Urinary bladder (tissue), 2 donors: ENCODE data around the gene CCNQ. TPM values are rescaled to one million over a fixed set of nuclear protein-coding genes. Genes with fewer than 3 reads are reported as not detected.

ENCODE experiments used
- polyA plus RNA-seq: library from polyadenylated mRNA; stranded (reverse); fragments of 200-250 nt; gene quantifications from one replicate; pipeline ENCODE4 v1.2.3, GENCODE V29; 2013
- total RNA-seq: library from RNA; depleted of rRNA; stranded (reverse); fragments of >200 nt; gene quantifications from one replicate; pipeline ENCODE4 v1.2.3, GENCODE V29; 2014
- donor health status: healthy.

The CCNQ gene
- total and polyA plus RNA-seq, 2 donors = 11.8 to 33.1 TPM

Other genes starting within 250 kb of the CCNQ start
- not detected for gene PNMA6E, start 197.8 kb downstream of the CCNQ start, total RNA-seq
- gene PNMA6E, start 197.8 kb downstream of the CCNQ start, polyA plus RNA-seq = not detected
- 0.69 TPM for gene ZFP92, start 187.7 kb downstream of the CCNQ start, total RNA-seq
- gene ZFP92, start 187.7 kb downstream of the CCNQ start, polyA plus RNA-seq = 0.41 TPM
- gene TREX2, start 153.1 kb downstream of the CCNQ start, total RNA-seq = 0.21 TPM
- 0.49 TPM for gene TREX2, start 153.1 kb downstream of the CCNQ start, polyA plus RNA-seq
- gene HAUS7, start 128.6 kb downstream of the CCNQ start, total RNA-seq = 17.1 TPM
- 26.6 TPM for gene HAUS7, start 128.6 kb downstream of the CCNQ start, polyA plus RNA-seq
- gene BGN, start 104.2 kb downstream of the CCNQ start, total RNA-seq = 57.7 TPM
- gene BGN, start 104.2 kb downstream of the CCNQ start, polyA plus RNA-seq = 189 TPM
- gene ATP2B3, start 81.5 kb downstream of the CCNQ start, total RNA-seq = 0.69 TPM
- gene ATP2B3, start 81.5 kb downstream of the CCNQ start, polyA plus RNA-seq = 0.10 TPM
- gene DUSP9, start 48.1 kb upstream of the CCNQ start, total RNA-seq = 0.63 TPM
- gene DUSP9, start 48.1 kb upstream of the CCNQ start, polyA plus RNA-seq = 1.2 TPM
- 10.3 TPM for gene PNCK, start 74.7 kb upstream of the CCNQ start, total RNA-seq
- gene PNCK, start 74.7 kb upstream of the CCNQ start, polyA plus RNA-seq = 73.7 TPM
- gene SLC6A8, start 88.8 kb upstream of the CCNQ start, total RNA-seq = 10.0 TPM
- gene SLC6A8, start 88.8 kb upstream of the CCNQ start, polyA plus RNA-seq = 76.1 TPM
- 68.6 TPM for gene BCAP31, start 125.2 kb upstream of the CCNQ start, total RNA-seq
- 239 TPM for gene BCAP31, start 125.2 kb upstream of the CCNQ start, polyA plus RNA-seq
- gene ABCD1, start 125.7 kb upstream of the CCNQ start, total RNA-seq = 5.2 TPM
- 19.0 TPM for gene ABCD1, start 125.7 kb upstream of the CCNQ start, polyA plus RNA-seq
- 5.9 TPM for gene PLXNB3, start 165.1 kb upstream of the CCNQ start, total RNA-seq
- 25.8 TPM for gene PLXNB3, start 165.1 kb upstream of the CCNQ start, polyA plus RNA-seq
- gene SRPK3, start 181.9 kb upstream of the CCNQ start, total RNA-seq = 4.3 TPM
- 2.3 TPM for gene SRPK3, start 181.9 kb upstream of the CCNQ start, polyA plus RNA-seq
- 21.0 TPM for gene IDH3G, start 195.2 kb upstream of the CCNQ start, total RNA-seq
- 67.4 TPM for gene IDH3G, start 195.2 kb upstream of the CCNQ start, polyA plus RNA-seq
- gene SSR4, start 195.5 kb upstream of the CCNQ start, total RNA-seq = 102 TPM
- 326 TPM for gene SSR4, start 195.5 kb upstream of the CCNQ start, polyA plus RNA-seq
- 6.6 TPM for gene PDZD4, start 231.4 kb upstream of the CCNQ start, total RNA-seq
- 28.0 TPM for gene PDZD4, start 231.4 kb upstream of the CCNQ start, polyA plus RNA-seq